CD4-positive, alpha-beta T cell treated with Interferon gamma for 1 hour (primary cell): ENCODE results near the gene ZBTB20.

Experiments
- DNase-seq: peaks from one replicate; pipeline ENCODE4 v3.0.0-alpha.2; 2020

The ZBTB20 gene

GRCh38 chr3:114562557-114562956 is 584.5 kb downstream of the ZBTB20 start:
- DNase-seq = no peak

DNA sequence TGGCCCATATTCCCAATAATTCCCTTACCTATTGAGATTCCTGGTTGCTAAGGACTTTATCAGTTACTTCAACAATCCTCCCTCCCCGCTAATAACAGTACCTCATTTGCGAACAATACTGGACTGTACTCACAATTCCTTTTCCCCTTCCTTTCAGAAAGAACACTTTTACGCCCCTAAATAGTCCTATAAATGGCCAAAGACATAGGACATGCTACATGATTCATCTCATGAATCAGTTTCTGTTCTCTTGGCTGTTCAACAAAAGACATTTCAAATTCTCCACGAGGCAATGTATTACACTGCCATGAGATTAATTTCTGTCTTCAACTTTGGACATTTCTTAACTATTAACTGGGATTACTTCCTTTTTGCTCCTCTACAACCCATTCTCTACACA is 588.8 kb downstream of the ZBTB20 start:
- DNase-seq = no peak

GRCh38 chr3:114557791-114558190 is 589.3 kb downstream of the ZBTB20 start:
- no peak for DNase-seq

- DNase-seq = no peak
Observed at GRCh38 chr3:114556657-114557213, 590.4 kb downstream of the ZBTB20 start.

- DNase-seq = no peak
Observed at GRCh38 chr3:114554731-114555130, 592.4 kb downstream of the ZBTB20 start.

DNA sequence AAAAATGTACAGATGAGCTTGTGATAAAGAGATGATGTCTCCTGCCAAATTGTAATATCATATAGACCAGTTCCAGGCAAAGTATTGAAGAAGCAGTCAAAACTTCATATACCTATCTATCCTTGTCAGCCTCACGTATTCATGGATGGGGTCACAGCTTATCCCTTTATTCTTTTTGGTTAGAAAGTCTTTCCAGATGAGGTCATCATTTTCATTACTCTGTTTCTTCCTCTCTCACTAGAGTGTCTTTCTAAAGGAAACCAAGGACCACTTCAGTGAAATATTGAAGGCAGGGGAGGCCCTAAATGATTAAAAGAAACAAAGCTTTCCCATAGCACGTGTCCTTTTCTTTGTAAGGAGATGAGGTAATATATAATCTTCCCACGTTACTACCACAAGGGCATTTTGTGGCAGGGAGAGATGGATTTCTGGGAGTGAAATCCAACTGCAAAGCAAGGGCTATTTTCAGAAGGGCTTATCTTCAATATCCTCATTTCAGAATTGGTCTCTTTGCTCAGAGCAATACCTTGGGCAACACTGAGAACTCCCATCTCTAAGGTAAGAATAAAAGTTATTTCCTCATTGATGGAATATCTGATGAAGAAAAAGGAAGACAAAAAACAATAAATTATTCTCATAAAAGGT is 593.0 kb downstream of the ZBTB20 start:
- DNase-seq = no peak

DNA sequence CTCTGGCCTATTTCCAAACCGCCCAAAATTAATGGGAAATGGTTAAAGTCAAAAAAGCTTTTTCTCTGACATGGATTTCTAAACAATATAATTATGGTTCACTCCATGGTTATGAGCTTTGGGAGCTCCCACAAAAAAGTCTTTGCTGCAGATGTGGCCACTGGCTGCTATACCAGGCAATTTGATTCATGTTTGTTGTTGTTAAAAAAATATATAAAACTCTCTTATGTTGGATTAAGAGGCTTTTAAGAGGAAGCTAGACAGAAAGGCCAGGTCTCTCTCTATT is 594.6 kb downstream of the ZBTB20 start:
- no peak for DNase-seq

GRCh38 chr3:114551770-114552526 is 595.1 kb downstream of the ZBTB20 start:
- DNase-seq = no peak

GRCh38 chr3:114550165-114550564 is 596.9 kb downstream of the ZBTB20 start:
- no peak for DNase-seq

- no peak for DNase-seq
Observed at GRCh38 chr3:114545193-114545592, 601.9 kb downstream of the ZBTB20 start.

DNA sequence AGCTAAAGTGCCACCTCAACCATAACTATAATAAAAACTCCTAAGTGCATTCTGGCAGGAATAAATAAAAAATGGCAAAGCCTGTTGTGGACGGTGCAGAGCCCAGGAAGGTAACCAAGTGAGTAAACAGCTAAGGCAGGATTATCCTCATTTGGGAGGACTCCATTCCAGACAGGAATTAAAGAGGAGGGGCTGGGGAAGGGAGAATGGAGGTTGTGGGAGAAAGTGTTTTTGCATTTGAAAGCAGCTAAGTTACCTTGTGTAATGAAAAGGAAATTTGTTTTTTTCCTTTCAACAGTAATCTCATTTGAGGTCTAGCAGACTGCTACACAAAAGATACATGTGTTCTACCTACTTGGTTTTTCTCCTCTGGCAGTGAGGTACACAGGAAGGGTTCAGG is 604.7 kb downstream of the ZBTB20 start:
- DNase-seq = no peak

- no peak for DNase-seq
Observed at GRCh38 chr3:114539525-114539924, 607.6 kb downstream of the ZBTB20 start.

- no peak for DNase-seq
Observed at GRCh38 chr3:114538211-114538610, 608.9 kb downstream of the ZBTB20 start.

- DNase-seq = no peak
Observed at GRCh38 chr3:114528517-114528916, 618.6 kb downstream of the ZBTB20 start.

GRCh38 chr3:114527036-114527644 is 619.9 kb downstream of the ZBTB20 start:
- DNase-seq = no peak

GRCh38 chr3:114525278-114525677 is 621.8 kb downstream of the ZBTB20 start:
- no peak for DNase-seq

DNA sequence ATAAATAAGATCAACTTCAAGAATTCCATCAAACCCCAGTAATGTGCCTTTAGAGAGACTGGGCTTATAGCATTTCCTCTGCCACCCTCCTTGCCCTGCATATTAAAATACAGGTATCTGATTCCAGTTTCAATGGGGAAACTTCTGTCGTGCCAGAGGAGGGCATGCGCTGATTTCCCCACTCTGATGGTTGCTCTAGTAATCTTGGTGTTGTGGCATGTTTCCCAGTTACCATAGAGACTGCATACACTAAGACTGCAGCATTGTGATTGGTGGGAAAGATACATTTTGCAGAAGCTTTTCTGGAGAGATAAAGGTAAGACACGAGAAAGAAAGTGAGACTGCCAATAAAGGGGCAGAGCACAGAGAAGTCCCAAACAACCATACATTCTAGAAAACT is 627.7 kb downstream of the ZBTB20 start:
- DNase-seq = peak; percentile 8

DNA sequence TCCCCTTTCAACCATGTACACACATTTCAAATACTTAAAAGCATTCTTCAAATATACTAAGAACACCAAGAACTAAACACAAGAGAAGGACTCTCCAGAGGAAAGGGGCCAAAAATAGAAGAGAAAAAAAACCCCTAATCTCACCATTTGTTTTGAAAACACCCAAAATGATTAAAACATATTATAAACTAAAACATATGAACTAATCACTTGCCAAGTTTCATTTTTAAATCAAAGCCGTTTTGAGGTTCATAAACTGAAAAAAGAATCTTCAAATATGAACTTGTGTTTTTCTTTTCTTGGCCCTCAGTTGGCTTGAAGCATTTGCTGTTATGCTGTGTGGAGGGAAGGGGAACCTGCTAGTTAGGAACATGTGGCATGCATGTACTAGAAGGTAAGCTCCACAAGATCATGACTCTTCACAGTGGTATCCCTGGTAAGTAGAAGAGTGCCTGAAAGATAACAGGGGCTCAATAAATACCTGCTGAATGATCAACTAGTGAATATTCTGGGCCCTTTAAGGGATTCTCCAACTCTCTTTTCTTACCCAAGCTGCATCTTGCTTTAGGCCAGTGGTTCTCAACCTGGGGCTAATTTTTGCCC is 628.8 kb downstream of the ZBTB20 start:
- no peak for DNase-seq

DNA sequence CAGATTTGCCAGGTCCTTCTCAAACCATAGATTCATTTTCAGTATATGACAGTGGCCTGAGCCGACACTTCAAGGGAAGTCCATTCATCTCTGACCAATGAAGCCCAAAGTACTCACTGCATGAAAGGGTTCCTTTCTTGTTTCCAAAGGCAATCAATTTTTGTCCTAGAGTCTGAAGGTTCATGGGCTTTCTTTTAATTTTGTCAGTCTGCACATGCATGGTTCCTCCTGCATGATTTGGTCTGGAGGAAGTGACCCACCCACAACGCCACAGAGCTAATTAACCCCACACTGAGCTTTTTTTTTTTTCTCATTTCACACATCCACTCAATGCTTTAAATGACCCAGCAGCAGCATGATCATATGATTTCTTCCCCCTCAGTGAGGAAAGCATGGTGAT is 636.9 kb downstream of the ZBTB20 start:
- no peak for DNase-seq

DNA sequence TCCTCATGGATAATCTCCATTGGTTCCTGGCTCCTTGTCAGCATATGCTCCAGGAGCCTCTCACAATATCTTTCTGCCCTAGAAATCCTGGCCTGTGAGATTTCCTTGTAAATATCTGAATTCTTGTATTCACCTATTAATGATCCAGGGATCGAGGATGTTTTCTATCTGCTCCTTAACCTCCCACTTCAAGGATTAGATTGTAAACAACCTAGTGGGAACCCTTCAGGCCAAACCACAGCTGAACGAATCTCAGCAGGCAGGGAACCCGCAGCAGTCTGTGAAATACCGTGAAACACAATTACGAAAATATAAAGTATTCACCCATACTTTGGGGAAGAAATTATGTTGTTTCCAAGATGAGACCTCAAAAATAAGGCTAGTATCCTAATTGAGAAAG is 637.3 kb downstream of the ZBTB20 start:
- no peak for DNase-seq

GRCh38 chr3:114508976-114509375 is 638.1 kb downstream of the ZBTB20 start:
- no peak for DNase-seq

- no peak for DNase-seq
Observed at GRCh38 chr3:114508208-114508607, 638.9 kb downstream of the ZBTB20 start.

DNA sequence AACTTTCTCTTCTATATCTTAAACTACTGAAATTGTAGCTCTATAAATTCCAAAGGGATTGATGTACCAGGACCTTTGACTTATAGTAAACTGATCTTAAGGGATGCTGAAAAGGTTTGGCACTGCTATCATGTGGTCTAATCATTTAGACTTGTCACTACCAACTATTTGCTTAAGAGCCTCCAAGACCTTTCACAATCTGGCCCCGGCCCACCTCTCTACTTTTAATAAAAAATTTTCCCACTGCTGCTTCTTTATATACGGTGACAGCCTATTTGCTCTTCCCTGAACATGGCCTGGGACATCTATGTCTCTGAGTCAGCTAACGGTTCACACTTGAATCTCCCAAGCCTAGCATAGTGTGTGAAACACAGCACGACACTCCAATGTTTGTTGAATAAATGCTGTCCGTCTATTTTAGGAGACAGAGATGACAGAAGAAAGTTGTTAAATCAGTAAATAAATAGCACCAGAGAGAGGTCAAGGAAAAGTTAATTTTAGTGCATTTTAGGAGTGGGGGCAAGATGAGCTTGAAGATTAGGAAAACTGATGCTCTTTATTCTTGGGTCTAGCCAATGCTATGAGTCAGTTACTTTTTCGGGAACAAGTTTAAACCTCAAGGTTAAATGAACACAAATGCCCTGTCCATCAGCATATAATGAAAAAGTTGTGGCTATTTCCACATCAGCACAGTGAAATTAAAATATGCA is 640.3 kb downstream of the ZBTB20 start:
- DNase-seq = no peak
